VCaP (cell line): ENCODE measurements around the gene CDK13.

Experiments
- H3K27ac ChIP-seq: fragments of 450-650 bp; 2 replicates; pipeline ENCODE4 v1.5.1; 2017
- TF ChIP-seq, protein P1 (sequence below): fragments of 450-650 bp; conservative IDR thresholded peaks from 2 replicates; pipeline ENCODE4 v1.5.1; 2017; ENCODE audit warnings: mild to moderate bottlenecking, moderate library complexity

CDK13 gene

GRCh38 chr7:40043164-40043563, 93.1 kb downstream of the CDK13 start:
- H3K27ac ChIP-seq = no peak overlapping the region
- TF ChIP-seq, protein P1, sequence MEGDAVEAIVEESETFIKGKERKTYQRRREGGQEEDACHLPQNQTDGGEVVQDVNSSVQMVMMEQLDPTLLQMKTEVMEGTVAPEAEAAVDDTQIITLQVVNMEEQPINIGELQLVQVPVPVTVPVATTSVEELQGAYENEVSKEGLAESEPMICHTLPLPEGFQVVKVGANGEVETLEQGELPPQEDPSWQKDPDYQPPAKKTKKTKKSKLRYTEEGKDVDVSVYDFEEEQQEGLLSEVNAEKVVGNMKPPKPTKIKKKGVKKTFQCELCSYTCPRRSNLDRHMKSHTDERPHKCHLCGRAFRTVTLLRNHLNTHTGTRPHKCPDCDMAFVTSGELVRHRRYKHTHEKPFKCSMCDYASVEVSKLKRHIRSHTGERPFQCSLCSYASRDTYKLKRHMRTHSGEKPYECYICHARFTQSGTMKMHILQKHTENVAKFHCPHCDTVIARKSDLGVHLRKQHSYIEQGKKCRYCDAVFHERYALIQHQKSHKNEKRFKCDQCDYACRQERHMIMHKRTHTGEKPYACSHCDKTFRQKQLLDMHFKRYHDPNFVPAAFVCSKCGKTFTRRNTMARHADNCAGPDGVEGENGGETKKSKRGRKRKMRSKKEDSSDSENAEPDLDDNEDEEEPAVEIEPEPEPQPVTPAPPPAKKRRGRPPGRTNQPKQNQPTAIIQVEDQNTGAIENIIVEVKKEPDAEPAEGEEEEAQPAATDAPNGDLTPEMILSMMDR = no peak

DNA sequence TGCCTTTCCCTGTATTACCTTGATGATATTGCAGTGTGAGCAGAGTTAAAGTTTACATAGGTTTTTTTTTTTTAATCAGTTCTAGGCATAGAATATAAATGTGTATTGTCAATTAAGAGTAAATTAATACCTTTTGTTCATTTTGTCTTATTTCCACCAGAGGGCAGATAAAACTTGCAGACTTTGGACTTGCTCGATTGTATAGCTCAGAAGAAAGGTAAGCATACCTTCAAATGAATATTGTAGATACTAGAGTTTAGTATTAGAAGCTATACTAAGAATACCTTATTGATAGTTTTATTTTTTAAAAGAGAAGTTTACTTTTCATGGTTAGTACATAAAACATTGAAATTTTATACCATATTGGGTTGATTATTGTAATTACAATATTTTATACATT, 97.6 kb downstream of the CDK13 start:
- TF ChIP-seq, protein P1 = peak; percentile 71
- H3K27ac ChIP-seq = no peak overlapping the region

GRCh38 chr7:40057292-40057691, 107.2 kb downstream of the CDK13 start:
- TF ChIP-seq, protein P1 = no peak
- no peak overlapping the region for H3K27ac ChIP-seq

- TF ChIP-seq, protein P1 = no peak
Observed at GRCh38 chr7:40058026-40058425, 108.0 kb downstream of the CDK13 start.

GRCh38 chr7:40058636-40059035, 108.6 kb downstream of the CDK13 start:
- no peak overlapping the region for H3K27ac ChIP-seq

More at GRCh38 chr7:40058026-40058425, 108.0 kb downstream of the CDK13 start:
- no peak overlapping the region for H3K27ac ChIP-seq

GRCh38 chr7:40059057-40059456, 109.0 kb downstream of the CDK13 start:
- TF ChIP-seq, protein P1 = no peak
- H3K27ac ChIP-seq = no peak overlapping the region

More at GRCh38 chr7:40058636-40059035, 108.6 kb downstream of the CDK13 start:
- TF ChIP-seq, protein P1 = no peak

DNA sequence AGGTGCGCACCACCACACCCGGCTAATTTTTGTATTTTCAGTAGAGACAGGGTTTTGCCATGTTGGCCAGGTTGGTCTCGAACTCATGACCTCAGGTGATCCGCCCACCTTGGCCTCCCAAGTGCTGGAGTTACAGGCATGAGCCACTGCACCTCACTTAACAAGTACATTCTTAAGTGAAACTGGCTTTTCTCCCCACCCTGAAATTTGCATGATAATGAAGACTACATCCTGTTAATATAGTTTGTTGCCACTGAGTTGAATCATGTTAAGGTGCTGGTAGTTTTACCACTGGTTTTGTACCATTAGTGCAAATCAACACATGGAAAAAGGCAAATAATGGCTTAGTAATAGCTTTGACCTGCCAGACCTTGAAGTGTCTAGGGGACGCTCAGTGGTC, 122.2 kb downstream of the CDK13 start:
- TF ChIP-seq, protein P1 = no peak
- H3K27ac ChIP-seq = no peak overlapping the region

DNA sequence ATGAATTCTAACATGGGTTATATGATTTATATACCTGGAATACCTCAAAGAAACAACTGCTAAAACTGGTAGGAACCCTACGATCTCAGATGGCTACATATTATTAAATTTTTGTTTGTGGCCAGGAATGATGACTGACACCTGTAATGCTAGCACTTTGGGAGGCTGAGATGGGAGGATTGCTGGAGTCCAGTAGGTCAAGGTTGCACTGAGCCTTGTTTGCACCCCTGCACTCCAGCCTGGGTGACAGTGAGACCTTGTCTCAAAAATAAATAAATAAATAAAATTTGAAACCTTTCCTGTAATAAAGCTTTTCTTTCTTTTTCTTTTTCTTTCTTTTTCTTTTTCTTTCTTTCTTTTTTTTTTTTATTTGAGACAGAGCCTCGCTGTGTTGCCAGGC, 123.2 kb downstream of the CDK13 start:
- H3K27ac ChIP-seq = no peak overlapping the region
- TF ChIP-seq, protein P1 = no peak
